Smooth muscle cell (in vitro differentiated cells): ENCODE results near the gene SH2D6. TPM values are rescaled to one million over a fixed set of nuclear protein-coding genes. Genes with fewer than 3 reads are reported as not detected.

Source experiments
- DNase-seq: peaks from one replicate; lab custom pipeline; 2025; ENCODE audit not compliant: unreplicated experiment; lab: John Stamatoyannopoulos, UW
- H2AFZ ChIP-seq: fragments of 200-600 bp; sonication (generic); 2 replicates; pipeline ENCODE4 v1.6.0; 2016; ENCODE audit warnings: antibody characterized with exemption, low read depth, mild to moderate bottlenecking
- H3F3A ChIP-seq: fragments of 200-600 bp; sonication (generic); 2 replicates; pipeline ENCODE4 v1.6.0; 2017; ENCODE audit warnings: antibody characterized with exemption, low read depth
- H3K27ac ChIP-seq: fragments of 200-600 bp; sonication (generic); 2 replicates; pipeline ENCODE4 v1.5.1; 2016; ENCODE audit warnings: low read depth, mild to moderate bottlenecking
- H3K27me3 ChIP-seq: fragments of 200-600 bp; sonication (generic); 2 replicates; pipeline ENCODE4 v1.6.1; 2016; ENCODE audit warnings: low read depth, mild to moderate bottlenecking
- H3K36me3 ChIP-seq: fragments of 200-600 bp; sonication (generic); 2 replicates; pipeline ENCODE4 v1.5.1; 2016; ENCODE audit warnings: low read depth
- H3K4me1 ChIP-seq: fragments of 200-600 bp; sonication (generic); 2 replicates; pipeline ENCODE4 v1.5.1; 2016; ENCODE audit warnings: low read depth
- H3K4me2 ChIP-seq: fragments of 200-600 bp; sonication (generic); 2 replicates; pipeline ENCODE4 v1.6.0; 2016; ENCODE audit warnings: mild to moderate bottlenecking
- H3K4me3 ChIP-seq: fragments of 200-600 bp; sonication (generic); 2 replicates; pipeline ENCODE4 v1.5.1; 2016; ENCODE audit warnings: mild to moderate bottlenecking
- H3K79me2 ChIP-seq: fragments of 200-600 bp; sonication (generic); 2 replicates; pipeline ENCODE4 v1.6.0; 2016; ENCODE audit warnings: low read depth, mild to moderate bottlenecking
- H3K9ac ChIP-seq: fragments of 200-600 bp; sonication (generic); 2 replicates; pipeline ENCODE4 v1.6.0; 2016; ENCODE audit warnings: low read depth
- H3K9me3 ChIP-seq: fragments of 200-600 bp; sonication (generic); replicated peaks from 2 replicates; pipeline ENCODE4 v1.5.1; 2016; ENCODE audit warnings: low read depth
- H4K20me1 ChIP-seq: fragments of 200-600 bp; sonication (generic); 2 replicates; pipeline ENCODE4 v1.6.0; 2016; ENCODE audit warnings: low read depth
- CTCF ChIP-seq: fragments of 200-600 bp; sonication (generic); IDR thresholded peaks from 2 replicates; pipeline ENCODE4 v1.5.1; 2017; ENCODE audit warnings: borderline replicate concordance, mild to moderate bottlenecking, antibody characterized with exemption; ENCODE audit not compliant: insufficient read depth, poor library complexity, severe bottlenecking
- WGBS: methylation state at CpG from one replicate; pipeline ENCODE4 v1.1.7; 2016; ENCODE audit warnings: low lambda C conversion rate; 5-methylcytosine and 5-hydroxymethylcytosine counted together
- polyA plus RNA-seq: library from polyadenylated mRNA; unstranded; fragments of >200 nt; fragmentation: Nextera tagmentation; extraction: Ambion mirVana; gene quantifications from 2 replicates; pipeline ENCODE4 v1.2.1, GENCODE V29; 2016
- small RNA-seq: library from RNA; depleted of rRNA; stranded (forward); fragments of <200 nt; gene quantifications from one replicate; pipeline ENCODE3, GENCODE V24; 2014
- total RNA-seq: library from RNA; depleted of rRNA; stranded (reverse); fragments of >200 nt; gene quantifications from 2 replicates; pipeline ENCODE4 v1.2.3, GENCODE V29; 2014

SH2D6 gene
- total and polyA plus RNA-seq, 2 experiments from 2014 or later: not detected

DNA sequence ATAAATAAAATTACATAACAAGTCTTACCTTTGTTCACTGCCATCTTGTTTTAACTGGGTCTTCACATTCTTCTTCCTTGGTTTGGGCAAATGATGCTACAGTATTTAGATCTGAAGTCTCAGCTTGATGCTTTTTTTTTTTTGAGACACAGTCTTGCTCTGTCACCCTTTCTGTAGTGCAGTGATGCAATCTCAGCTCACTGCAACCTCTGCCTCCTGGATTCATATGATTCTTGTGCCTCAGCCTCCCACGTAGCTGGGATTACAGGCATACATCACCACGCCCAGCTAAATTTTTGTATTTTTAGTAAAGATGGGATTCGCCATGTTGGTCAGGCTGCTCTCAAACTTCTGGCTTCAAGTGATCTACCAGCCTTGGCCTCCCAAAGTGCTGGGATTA is 67.3 kb downstream of the SH2D6 start:
- H2AFZ ChIP-seq: no peak overlapping the region

More for the DNA sequence above, 67.3 kb downstream of the SH2D6 start:
- no peaks in the 10 kb centered on the region for H4K20me1 ChIP-seq
- H3K27ac ChIP-seq: no peak overlapping the region
- no peak overlapping the region for H3K4me3 ChIP-seq
- no peak overlapping the region for H3K9ac ChIP-seq
- TF ChIP-seq CTCF: no peak
- H3K36me3 ChIP-seq: no peaks in the 10 kb centered on the region
- H3K4me1 ChIP-seq: no peaks in the 10 kb centered on the region
- no peaks in the 10 kb centered on the region for H3K79me2 ChIP-seq
- no peaks in the 10 kb centered on the region for H3K27me3 ChIP-seq
- H3K9me3 ChIP-seq: no peaks in the 10 kb centered on the region
- H3F3A ChIP-seq: no peaks in the 10 kb centered on the region
- WGBS: 68% methylated on average over 3 of the region's 3 CpGs
- H3K4me2 ChIP-seq: no peak overlapping the region
- DNase-seq: no peak

Small RNA genes within 50 kb of the gene (small RNA-seq; reads per million reads assigned to genes)
- 0.13 reads per million for gene AC062037.2
- gene RF00019: not detected
- not detected for gene RN7SL251P

Other genes starting within 250 kb of the SH2D6 start
- 51.4 and 52.0 TPM in 2 replicates for gene TGOLN2, start 90.7 kb upstream of the SH2D6 start, total RNA-seq
- gene TGOLN2, start 90.7 kb upstream of the SH2D6 start, polyA plus RNA-seq: 34.4 and 37.1 TPM in 2 replicates
- 24.1 and 29.9 TPM in 2 replicates for gene RETSAT, start 64.2 kb upstream of the SH2D6 start, total RNA-seq
- 17.9 and 20.6 TPM in 2 replicates for gene RETSAT, start 64.2 kb upstream of the SH2D6 start, polyA plus RNA-seq
- gene ELMOD3, start 63.9 kb upstream of the SH2D6 start, total RNA-seq: 13.3 and 28.2 TPM in 2 replicates
- 15.2 and 16.4 TPM in 2 replicates for gene ELMOD3, start 63.9 kb upstream of the SH2D6 start, polyA plus RNA-seq
- gene CAPG, start 8.3 kb upstream of the SH2D6 start, total RNA-seq: 50.1 and 51.6 TPM in 2 replicates
- 96.2 and 183 TPM in 2 replicates for gene CAPG, start 8.3 kb upstream of the SH2D6 start, polyA plus RNA-seq
- 93.8 and 108 TPM in 2 replicates for gene MAT2A, start 120.5 kb downstream of the SH2D6 start, total RNA-seq
- 108 and 126 TPM in 2 replicates for gene MAT2A, start 120.5 kb downstream of the SH2D6 start, polyA plus RNA-seq
- 44.0 and 83.2 TPM in 2 replicates for gene GGCX, start 142.8 kb downstream of the SH2D6 start, total RNA-seq
- gene GGCX, start 142.8 kb downstream of the SH2D6 start, polyA plus RNA-seq: 33.2 and 44.5 TPM in 2 replicates
- 9.4 and 15.1 TPM in 2 replicates for gene VAMP8, start 158.9 kb downstream of the SH2D6 start, total RNA-seq
- 17.5 and 72.9 TPM in 2 replicates for gene VAMP8, start 158.9 kb downstream of the SH2D6 start, polyA plus RNA-seq
- 5.0 and 6.6 TPM in 2 replicates for gene VAMP5, start 165.7 kb downstream of the SH2D6 start, total RNA-seq
- gene VAMP5, start 165.7 kb downstream of the SH2D6 start, polyA plus RNA-seq: 35.0 and 35.9 TPM in 2 replicates
- 167 and 195 TPM in 2 replicates for gene RNF181, start 177.0 kb downstream of the SH2D6 start, total RNA-seq
- gene RNF181, start 177.0 kb downstream of the SH2D6 start, polyA plus RNA-seq: 316 and 328 TPM in 2 replicates
- gene TMEM150A, start 184.0 kb downstream of the SH2D6 start, total RNA-seq: 7.7 and 9.1 TPM in 2 replicates
- gene TMEM150A, start 184.0 kb downstream of the SH2D6 start, polyA plus RNA-seq: 20.0 and 24.1 TPM in 2 replicates
- gene C2orf68, start 193.4 kb downstream of the SH2D6 start, total RNA-seq: 7.9 and 9.1 TPM in 2 replicates
- gene C2orf68, start 193.4 kb downstream of the SH2D6 start, polyA plus RNA-seq: 10.1 and 11.6 TPM in 2 replicates
- gene USP39, start 197.5 kb downstream of the SH2D6 start, total RNA-seq: 58.5 and 74.3 TPM in 2 replicates
- gene USP39, start 197.5 kb downstream of the SH2D6 start, polyA plus RNA-seq: 39.5 and 45.9 TPM in 2 replicates
- not detected in 2 replicates for gene SFTPB, start 249.5 kb downstream of the SH2D6 start, total RNA-seq
- gene SFTPB, start 249.5 kb downstream of the SH2D6 start, polyA plus RNA-seq: not detected in 2 replicates